ENCODE data around the gene CHTF18. TPM values are rescaled to one million over a fixed set of nuclear protein-coding genes. Genes with fewer than 3 reads are reported as not detected.

CHTF18 gene
- polyA plus RNA-seq, 4 donors: 23.3 to 33.3 (median 25.9) TPM

GRCh38 chr16:842061-842476 is 53.6 kb downstream of the CHTF18 start:
- peak in 2 of 4 donors; percentile 23 to 46 for DNase-seq (ENCODE audit: low read depth in 4 of 4, low spot score in 3 of 4)

GRCh38 chr16:842711-843560 is 54.5 kb downstream of the CHTF18 start:
- DNase-seq (ENCODE audit: low read depth in 4 of 4, low spot score in 3 of 4): no peak

GRCh38 chr16:843771-844170 is 55.4 kb downstream of the CHTF18 start:
- DNase-seq (ENCODE audit: low read depth in 4 of 4, low spot score in 3 of 4): no peak

- DNase-seq (ENCODE audit: low read depth in 4 of 4, low spot score in 3 of 4): no peak
Observed at GRCh38 chr16:844638-845350, 56.4 kb downstream of the CHTF18 start.

- no peak for DNase-seq (ENCODE audit: low read depth in 4 of 4, low spot score in 3 of 4)
Observed at GRCh38 chr16:845351-845745, 56.9 kb downstream of the CHTF18 start.

- no peak for DNase-seq (ENCODE audit: low read depth in 4 of 4, low spot score in 3 of 4)
Observed at GRCh38 chr16:847151-847550, 58.7 kb downstream of the CHTF18 start.

Other genes with a start within 250 kb of the CHTF18 start
- 10 to 100 TPM; 10.5 to 18.4 (median 11.0) TPM for gene PRR35, start 228.2 kb upstream of the CHTF18 start, polyA plus RNA-seq (ENCODE audit: insufficient read length in 4 of 4)
- 1 to 10 TPM; 7.2 to 9.9 (median 8.0) TPM for gene NHLRC4, start 221.6 kb upstream of the CHTF18 start, polyA plus RNA-seq (ENCODE audit: insufficient read length in 4 of 4)
- 10 to 100 TPM; 54.7 to 75.4 (median 65.0) TPM for gene PIGQ, start 218.7 kb upstream of the CHTF18 start, polyA plus RNA-seq (ENCODE audit: insufficient read length in 4 of 4)
- 10 to 100 TPM; 17.1 to 28.6 (median 19.9) TPM for gene RAB40C, start 198.6 kb upstream of the CHTF18 start, polyA plus RNA-seq (ENCODE audit: insufficient read length in 4 of 4)
- gene WFIKKN1, start 157.6 kb upstream of the CHTF18 start, polyA plus RNA-seq (ENCODE audit: insufficient read length in 4 of 4): 1 to 10 TPM; 1.4 to 2.8 (median 1.7) TPM
- 10 to 100 TPM; 46.8 to 75.5 (median 51.3) TPM for gene METTL26, start 152.3 kb upstream of the CHTF18 start, polyA plus RNA-seq (ENCODE audit: insufficient read length in 4 of 4)
- 10 to 100 TPM; 15.4 to 28.0 (median 17.3) TPM for gene MCRIP2, start 146.8 kb upstream of the CHTF18 start, polyA plus RNA-seq (ENCODE audit: insufficient read length in 4 of 4)
- 10 to 100 TPM; 28.1 to 49.7 (median 37.7) TPM for gene WDR90, start 139.3 kb upstream of the CHTF18 start, polyA plus RNA-seq (ENCODE audit: insufficient read length in 4 of 4)
- 100 to 1,000 TPM in 1 of 4 donors, 10 to 100 TPM in 3; 70.5 to 111 (median 77.6) TPM for gene RHOT2, start 120.5 kb upstream of the CHTF18 start, polyA plus RNA-seq (ENCODE audit: insufficient read length in 4 of 4)
- gene RHBDL1, start 112.9 kb upstream of the CHTF18 start, polyA plus RNA-seq (ENCODE audit: insufficient read length in 4 of 4): 1 to 10 TPM in 3 of 4 donors, under 1 TPM in 1; 0.91 to 2.7 (median 1.8) TPM
- 100 to 1,000 TPM in 3 of 4 donors, 10 to 100 TPM in 1; 93.2 to 138 (median 122) TPM for gene STUB1, start 108.2 kb upstream of the CHTF18 start, polyA plus RNA-seq (ENCODE audit: insufficient read length in 4 of 4)
- gene JMJD8, start 104.3 kb upstream of the CHTF18 start, polyA plus RNA-seq (ENCODE audit: insufficient read length in 4 of 4): 10 to 100 TPM; 64.4 to 85.4 (median 66.1) TPM
- 10 to 100 TPM in 3 of 4 donors, 1 to 10 TPM in 1; 10.0 to 14.0 (median 10.8) TPM for gene WDR24, start 98.2 kb upstream of the CHTF18 start, polyA plus RNA-seq (ENCODE audit: insufficient read length in 4 of 4)
- gene FBXL16, start 82.8 kb upstream of the CHTF18 start, polyA plus RNA-seq (ENCODE audit: insufficient read length in 4 of 4): 1 to 10 TPM in 3 of 4 donors, under 1 TPM in 1; 0.79 to 1.8 (median 1.2) TPM
- gene METRN, start 73.5 kb upstream of the CHTF18 start, polyA plus RNA-seq (ENCODE audit: insufficient read length in 4 of 4): 10 to 100 TPM in 1 of 4 donors, 1 to 10 TPM in 3; 5.8 to 17.0 (median 9.3) TPM
- gene ANTKMT, start 67.5 kb upstream of the CHTF18 start, polyA plus RNA-seq (ENCODE audit: insufficient read length in 4 of 4): 10 to 100 TPM; 13.5 to 27.8 (median 14.4) TPM
- 1 to 10 TPM; 1.1 to 3.6 (median 1.8) TPM for gene CCDC78, start 62.2 kb upstream of the CHTF18 start, polyA plus RNA-seq (ENCODE audit: insufficient read length in 4 of 4)
- gene HAGHL, start 61.5 kb upstream of the CHTF18 start, polyA plus RNA-seq (ENCODE audit: insufficient read length in 4 of 4): 1 to 10 TPM; 3.1 to 7.3 (median 3.2) TPM
- 10 to 100 TPM; 21.0 to 28.5 (median 25.2) TPM for gene CIAO3, start 47.6 kb upstream of the CHTF18 start, polyA plus RNA-seq (ENCODE audit: insufficient read length in 4 of 4)
- 10 to 100 TPM; 11.4 to 33.7 (median 22.2) TPM for gene MSLN, start 27.9 kb upstream of the CHTF18 start, polyA plus RNA-seq (ENCODE audit: insufficient read length in 4 of 4)
- 10 to 100 TPM; 10.6 to 21.7 (median 12.0) TPM for gene RPUSD1, start 239 bp upstream of the CHTF18 start, polyA plus RNA-seq (ENCODE audit: insufficient read length in 4 of 4)
- gene GNG13, start 12.1 kb downstream of the CHTF18 start, polyA plus RNA-seq (ENCODE audit: insufficient read length in 4 of 4): under 1 TPM in 3 of 4 donors, not detected in 1; 0.18 to 0.37 (median 0.36) TPM
- 10 to 100 TPM; 14.2 to 19.9 (median 16.9) TPM for gene LMF1, start 182.4 kb downstream of the CHTF18 start, polyA plus RNA-seq (ENCODE audit: insufficient read length in 4 of 4)
- gene SOX8, start 193.2 kb downstream of the CHTF18 start, polyA plus RNA-seq (ENCODE audit: insufficient read length in 4 of 4): 1 to 10 TPM; 2.6 to 5.7 (median 4.0) TPM